SHP77 (cell line): ENCODE results near the gene IPCEF1.

Experiments
- DNase-seq, 2 experiments: peaks; one replicate each; lab custom pipeline; 2025; lab: John Stamatoyannopoulos, UW

Gene IPCEF1

GRCh38 chr6:154295733-154296132 is 60.9 kb downstream of the IPCEF1 start:
- DNase-seq: no peak

GRCh38 chr6:154292855-154293519 is 63.6 kb downstream of the IPCEF1 start:
- no peak for DNase-seq

GRCh38 chr6:154292066-154292465 is 64.5 kb downstream of the IPCEF1 start:
- DNase-seq: no peak

- DNase-seq: no peak
Measured at GRCh38 chr6:154289818-154290508, 66.6 kb downstream of the IPCEF1 start.

GRCh38 chr6:154285826-154286225 is 70.8 kb downstream of the IPCEF1 start:
- no peak for DNase-seq

- DNase-seq: no peak
Measured at GRCh38 chr6:154284313-154284853, 72.2 kb downstream of the IPCEF1 start.

GRCh38 chr6:154280521-154280920 is 76.1 kb downstream of the IPCEF1 start:
- no peak for DNase-seq

- DNase-seq: no peak
Measured at GRCh38 chr6:154277629-154278017, 79.0 kb downstream of the IPCEF1 start.

- DNase-seq: peak; percentile 8 to 26
Measured at GRCh38 chr6:154276810-154277628, 79.6 kb downstream of the IPCEF1 start.

- DNase-seq: no peak
Measured at GRCh38 chr6:154274168-154274567, 82.4 kb downstream of the IPCEF1 start.

- no peak for DNase-seq
Measured at GRCh38 chr6:154268486-154268885, 88.1 kb downstream of the IPCEF1 start.

- no peak for DNase-seq
Measured at GRCh38 chr6:154267508-154268106, 89.0 kb downstream of the IPCEF1 start.

- DNase-seq: no peak
Measured at GRCh38 chr6:154266560-154267099, 90.0 kb downstream of the IPCEF1 start.

GRCh38 chr6:154261688-154262397 is 94.8 kb downstream of the IPCEF1 start:
- DNase-seq: no peak

GRCh38 chr6:154258064-154258757 is 98.4 kb downstream of the IPCEF1 start:
- DNase-seq: no peak

GRCh38 chr6:154257067-154257466 is 99.5 kb downstream of the IPCEF1 start:
- DNase-seq: no peak

GRCh38 chr6:154252678-154253077 is 103.9 kb downstream of the IPCEF1 start:
- DNase-seq: no peak

- DNase-seq: no peak
Measured at GRCh38 chr6:154251116-154251515, 105.5 kb downstream of the IPCEF1 start.

- no peak for DNase-seq
Measured at GRCh38 chr6:154249499-154250298, 106.9 kb downstream of the IPCEF1 start.
